Measurements from ENCODE around the gene APOA1.

The APOA1 gene

DNA sequence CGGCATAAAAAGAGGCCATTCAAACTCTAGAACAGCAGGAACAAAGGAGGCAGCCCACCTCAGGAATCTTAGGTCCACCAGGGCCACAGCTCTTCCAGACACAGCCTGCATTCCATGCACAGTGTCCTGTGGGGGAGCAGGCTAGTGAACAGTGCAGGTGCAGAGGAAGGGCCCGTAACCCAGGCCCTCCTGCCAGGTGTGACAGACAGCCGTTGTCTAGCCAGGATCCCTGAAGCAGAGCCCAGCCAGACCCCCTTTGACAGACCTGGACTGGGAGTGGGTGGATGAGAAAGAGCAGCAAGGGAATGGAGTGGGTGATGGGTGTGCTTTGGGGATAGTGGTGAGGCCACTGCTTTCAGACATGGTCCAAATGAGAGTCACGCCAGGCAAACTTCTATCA, 48.4 kb downstream of the APOA1 start:
- DNase-seq (ENCODE audit: low spot score) = no peak

DNA sequence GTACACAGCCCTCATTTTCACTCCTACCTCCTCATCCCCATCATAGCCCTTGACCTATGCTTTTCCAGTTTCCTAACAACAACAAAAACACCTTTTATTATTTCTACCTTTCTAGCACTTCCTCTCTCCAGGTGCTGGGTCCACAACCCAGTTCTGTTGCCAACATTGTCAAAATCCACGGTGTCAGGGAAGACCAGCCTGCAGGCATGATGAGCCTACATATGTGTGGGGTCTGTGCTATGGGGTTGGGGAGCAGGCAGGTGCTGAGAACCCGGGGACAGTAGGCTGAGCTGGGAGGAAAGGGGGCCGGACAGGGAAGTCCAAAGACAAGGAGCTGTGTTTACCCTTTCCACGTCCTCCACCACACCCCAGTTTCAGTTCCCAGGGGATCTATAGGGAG, 48.9 kb downstream of the APOA1 start:
- no peak for DNase-seq (ENCODE audit: low spot score)

DNA sequence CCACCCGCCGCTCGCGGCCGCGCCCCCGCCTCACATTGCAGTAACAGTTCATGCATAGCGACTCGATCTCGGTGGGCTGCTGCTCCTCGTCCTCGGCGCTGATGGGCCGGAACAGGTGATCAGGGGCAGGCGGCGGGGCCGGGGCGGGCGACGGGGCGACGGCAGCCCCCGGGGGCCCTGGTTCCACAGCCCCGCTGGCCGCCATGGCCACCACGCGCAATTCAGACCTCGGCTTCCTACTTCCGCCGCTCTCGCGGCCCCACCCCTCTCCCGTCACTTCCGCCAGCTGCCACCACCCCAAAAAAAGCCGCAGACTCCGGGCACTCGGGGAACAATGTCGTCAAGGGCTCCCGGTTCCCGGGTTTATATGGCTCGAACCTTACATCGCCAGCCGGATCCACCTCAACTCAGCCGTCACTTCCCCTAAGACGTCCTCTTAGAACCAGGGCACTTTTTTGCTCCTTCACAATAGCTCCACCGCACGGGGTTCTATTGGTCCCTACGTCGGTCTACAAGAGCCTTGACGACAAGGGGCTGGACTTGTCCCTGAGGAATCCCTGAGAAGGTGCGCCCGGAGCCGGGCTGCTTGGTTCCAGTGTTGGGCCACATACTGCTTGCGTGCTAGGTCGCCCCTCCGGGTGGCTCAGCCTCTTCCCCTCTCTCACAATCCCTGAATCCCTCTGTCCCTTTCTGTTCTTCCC, 49.5 kb downstream of the APOA1 start, which contains the start of gene ZPR1:
ZPR1 (minus strand) TSS at position 238 of the 701 bp plus-strand sequence; CDS start at position 205, 33 bp downstream.
- peak; percentile 88 for DNase-seq (ENCODE audit: low spot score)

DNA sequence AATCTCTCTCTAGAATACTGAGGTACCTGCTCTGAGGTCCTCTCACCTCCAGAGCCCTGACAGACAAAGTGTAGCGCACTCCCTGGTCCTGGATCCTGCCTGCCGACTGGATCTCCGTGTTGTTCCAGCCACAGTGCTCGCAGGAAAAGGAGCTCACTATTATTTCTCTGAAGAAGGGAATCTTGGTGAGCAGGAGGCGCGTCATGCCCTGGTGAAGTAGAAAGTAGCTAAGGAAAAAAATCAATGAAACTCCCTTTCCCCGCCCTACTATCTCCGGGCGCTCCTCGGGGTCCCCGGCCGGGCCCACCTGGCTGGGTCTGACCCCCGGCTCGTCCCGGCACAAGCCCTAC, 50.0 kb downstream of the APOA1 start:
- DNase-seq (ENCODE audit: low spot score) = no peak

DNA sequence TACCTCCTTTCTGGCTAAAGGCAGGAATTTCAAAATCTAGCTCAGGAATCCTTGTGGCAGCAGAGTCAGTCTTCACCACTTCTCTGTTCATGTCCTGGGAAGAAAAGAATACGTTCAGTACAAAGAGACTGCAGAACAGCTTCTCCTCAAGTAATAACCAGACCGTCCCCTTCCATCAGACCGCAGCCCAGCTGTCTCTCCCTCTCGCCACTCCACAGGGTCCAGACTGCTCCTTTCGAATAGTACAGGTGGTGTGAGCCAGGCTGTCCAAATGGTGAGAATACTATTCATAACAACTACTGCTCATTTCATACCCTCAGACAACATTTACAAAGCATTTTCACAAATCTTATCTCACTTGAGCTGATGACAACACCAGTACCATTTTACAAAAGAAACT, 50.5 kb downstream of the APOA1 start:
- no peak for DNase-seq (ENCODE audit: low spot score)

DNA sequence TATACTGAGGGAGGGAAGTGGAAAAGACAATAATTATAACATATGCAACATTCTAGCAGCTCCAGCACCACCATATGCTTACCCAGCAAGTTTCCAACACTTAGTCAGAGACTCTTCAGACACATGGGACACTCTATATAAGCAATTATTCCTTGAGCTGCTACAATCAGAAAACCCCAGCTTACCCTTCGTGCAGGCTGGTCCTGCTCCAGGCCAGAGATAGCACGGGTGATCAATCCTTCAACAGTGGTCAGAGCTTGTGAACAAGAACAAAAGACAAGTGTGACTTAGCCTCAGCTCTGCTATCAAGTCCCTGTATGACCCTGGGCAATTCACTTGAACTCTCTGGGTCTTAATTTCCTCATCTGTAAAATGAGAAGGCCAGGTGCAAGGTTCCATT, 51.1 kb downstream of the APOA1 start:
- DNase-seq (ENCODE audit: low spot score) = no peak

Data from germinal center (tissue), 1 donor.